Measurements from ENCODE around the gene NPY1R. TPM values are rescaled to one million over a fixed set of nuclear protein-coding genes. Genes with fewer than 3 reads are reported as not detected.

Gene NPY1R
- total RNA-seq, 4 donors from 2014 or later, result 11.5 to 51.1 (median 37.9) TPM

- no peak for DNase-seq (ENCODE audit: low spot score)
- no peak for ATAC-seq (ENCODE audit: low FRiP score)
- TF ChIP-seq, protein P1, sequence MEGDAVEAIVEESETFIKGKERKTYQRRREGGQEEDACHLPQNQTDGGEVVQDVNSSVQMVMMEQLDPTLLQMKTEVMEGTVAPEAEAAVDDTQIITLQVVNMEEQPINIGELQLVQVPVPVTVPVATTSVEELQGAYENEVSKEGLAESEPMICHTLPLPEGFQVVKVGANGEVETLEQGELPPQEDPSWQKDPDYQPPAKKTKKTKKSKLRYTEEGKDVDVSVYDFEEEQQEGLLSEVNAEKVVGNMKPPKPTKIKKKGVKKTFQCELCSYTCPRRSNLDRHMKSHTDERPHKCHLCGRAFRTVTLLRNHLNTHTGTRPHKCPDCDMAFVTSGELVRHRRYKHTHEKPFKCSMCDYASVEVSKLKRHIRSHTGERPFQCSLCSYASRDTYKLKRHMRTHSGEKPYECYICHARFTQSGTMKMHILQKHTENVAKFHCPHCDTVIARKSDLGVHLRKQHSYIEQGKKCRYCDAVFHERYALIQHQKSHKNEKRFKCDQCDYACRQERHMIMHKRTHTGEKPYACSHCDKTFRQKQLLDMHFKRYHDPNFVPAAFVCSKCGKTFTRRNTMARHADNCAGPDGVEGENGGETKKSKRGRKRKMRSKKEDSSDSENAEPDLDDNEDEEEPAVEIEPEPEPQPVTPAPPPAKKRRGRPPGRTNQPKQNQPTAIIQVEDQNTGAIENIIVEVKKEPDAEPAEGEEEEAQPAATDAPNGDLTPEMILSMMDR (IDR thresholded peaks at IDR 0.05), result no peak
These were observed 52.7 kb downstream of the NPY1R start for GRCh38 chr4:163279713-163280112.

DNA sequence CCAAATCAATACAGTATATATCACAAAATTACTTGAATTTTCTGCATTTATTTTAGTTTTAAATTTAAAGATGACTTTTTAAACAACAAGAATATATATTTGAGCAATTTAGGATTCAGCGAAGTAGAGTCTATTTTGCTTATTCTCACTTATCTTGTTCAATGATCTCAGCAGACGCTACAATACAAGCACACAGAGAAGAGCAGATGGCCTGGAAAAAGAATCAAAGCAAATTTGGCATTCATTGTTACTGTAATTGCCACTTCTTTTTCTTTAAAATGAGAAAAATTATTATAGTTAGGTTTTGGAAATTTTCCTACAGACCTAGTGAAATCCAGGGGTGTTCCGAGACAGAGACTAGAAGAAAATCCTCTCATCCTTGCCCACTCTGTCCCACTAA is 57.5 kb downstream of the NPY1R start:
- ATAC-seq (ENCODE audit: low FRiP score) (no peak), DNase-seq (ENCODE audit: low spot score) (no peak)
- TF ChIP-seq, protein P1 (IDR thresholded peaks at IDR 0.05), result no peak

Other genes starting within 250 kb of the NPY1R start
- 10 to 100 TPM; 18.8 to 73.4 (median 30.4) TPM for gene NAF1, start 165.7 kb downstream of the NPY1R start, total RNA-seq
- gene NPY5R, start 11.3 kb upstream of the NPY1R start, total RNA-seq, result 1 to 10 TPM in 3 of 4 donors, not detected in 1; 2.8 to 4.8 (median 3.2) TPM
- gene TKTL2, start 141.2 kb upstream of the NPY1R start, total RNA-seq, result under 1 TPM in 2 of 4 donors, not detected in 2; 0.09 to 0.36 TPM
- 10 to 100 TPM; 14.7 to 30.8 (median 26.6) TPM for gene TMA16, start 162.1 kb upstream of the NPY1R start, total RNA-seq